Activated CD8-positive, alpha-beta memory T cell treated with anti-CD3 and anti-CD28 coated beads, Interleukin-2, amount 50 U/mL, for 1 hour (primary cell): ENCODE measurements around the gene MYO3B.
"Not testable (repeated sequence)": the region's sequence is repeated elsewhere in the genome, so short reads cannot be mapped to it uniquely, and the experiment has no call there.

Experiments used
- DNase-seq: peaks from one replicate; pipeline ENCODE4 v3.0.0-alpha.2; 2020; ENCODE audit errors: extremely low read depth

Gene MYO3B

GRCh38 chr2:170509452-170510193 lies 331.7 kb downstream of the MYO3B start:
- DNase-seq: no peak

DNA sequence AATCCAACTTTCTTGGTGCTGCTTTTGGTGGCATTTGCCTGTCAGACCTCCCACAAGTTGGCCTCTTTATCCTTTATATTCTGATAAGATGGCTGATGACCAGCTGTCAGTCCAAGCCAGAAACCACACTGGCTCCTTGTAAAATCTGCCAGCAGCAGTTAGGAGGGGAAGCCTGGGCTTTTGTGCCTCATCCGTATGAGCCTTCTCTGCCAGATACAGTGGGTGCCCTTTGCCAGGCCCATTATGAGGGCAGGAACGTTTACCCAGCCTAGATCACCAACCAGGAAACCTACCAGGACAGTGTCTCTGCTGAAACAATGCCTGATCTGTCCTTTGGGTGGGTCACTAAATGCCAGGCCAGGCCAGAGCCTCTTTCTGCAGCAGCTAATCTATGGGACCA lies 334.3 kb downstream of the MYO3B start:
- no peak for DNase-seq

DNA sequence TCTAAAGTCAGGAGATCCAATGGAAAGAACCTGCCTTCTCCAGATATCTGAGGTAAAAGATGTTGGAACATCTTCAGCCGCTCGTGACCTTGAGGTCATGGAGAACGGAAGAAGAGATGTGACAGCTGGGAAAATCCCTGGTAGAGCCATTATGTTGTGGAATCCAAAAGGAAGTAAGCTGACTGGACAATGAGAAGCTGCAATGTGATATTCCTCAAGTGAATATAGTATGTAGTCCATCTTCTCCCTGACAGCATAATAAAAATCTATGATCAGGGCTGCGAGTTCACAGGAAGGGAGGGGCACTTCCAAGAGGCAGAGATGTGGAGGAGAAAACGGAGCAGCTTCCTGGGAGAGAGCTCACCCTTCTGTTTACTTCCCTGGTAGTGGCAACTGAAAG lies 336.2 kb downstream of the MYO3B start:
- DNase-seq: no peak

GRCh38 chr2:170517538-170517937 lies 339.6 kb downstream of the MYO3B start:
- no peak for DNase-seq

GRCh38 chr2:170518911-170519310 lies 341.0 kb downstream of the MYO3B start:
- no peak for DNase-seq

DNA sequence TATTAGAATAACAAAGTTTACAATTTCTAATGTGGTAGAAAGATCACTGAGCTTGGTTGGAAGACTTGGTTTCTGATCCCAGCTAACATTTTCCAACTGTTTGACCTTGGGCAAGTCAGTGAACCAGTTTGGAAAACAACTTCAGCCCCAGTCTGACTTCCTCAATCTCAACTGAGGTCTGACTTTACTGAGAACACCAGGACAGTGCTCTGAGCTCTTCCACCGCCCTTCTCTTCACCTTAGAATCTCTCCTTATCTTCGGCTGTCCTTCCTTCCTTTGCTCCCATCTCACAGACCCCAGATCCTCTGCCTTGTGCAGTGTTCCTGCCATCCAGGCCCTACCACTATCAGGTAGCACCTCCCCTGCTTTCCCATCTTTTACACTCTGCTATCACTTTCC lies 343.4 kb downstream of the MYO3B start:
- no peak for DNase-seq

DNA sequence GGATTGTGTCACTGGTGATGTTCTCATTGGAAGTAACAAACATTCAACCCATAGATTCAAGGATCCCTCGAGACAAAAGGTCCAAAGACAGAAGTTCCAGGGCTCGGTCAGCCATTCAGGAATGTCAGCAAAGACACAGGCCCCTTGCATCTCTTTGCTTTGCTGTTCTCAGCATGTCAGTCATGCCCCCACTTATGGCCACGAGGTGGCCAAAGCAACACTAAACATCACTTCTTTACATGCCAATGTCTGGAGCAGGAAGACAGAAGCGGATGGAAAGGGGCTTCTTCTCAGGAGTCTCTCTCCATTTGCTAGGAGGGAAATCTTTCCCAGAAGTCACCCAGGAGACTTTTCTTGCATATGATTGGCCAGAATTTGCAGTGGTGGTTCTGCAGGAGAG lies 345.6 kb downstream of the MYO3B start:
- DNase-seq: no peak

DNA sequence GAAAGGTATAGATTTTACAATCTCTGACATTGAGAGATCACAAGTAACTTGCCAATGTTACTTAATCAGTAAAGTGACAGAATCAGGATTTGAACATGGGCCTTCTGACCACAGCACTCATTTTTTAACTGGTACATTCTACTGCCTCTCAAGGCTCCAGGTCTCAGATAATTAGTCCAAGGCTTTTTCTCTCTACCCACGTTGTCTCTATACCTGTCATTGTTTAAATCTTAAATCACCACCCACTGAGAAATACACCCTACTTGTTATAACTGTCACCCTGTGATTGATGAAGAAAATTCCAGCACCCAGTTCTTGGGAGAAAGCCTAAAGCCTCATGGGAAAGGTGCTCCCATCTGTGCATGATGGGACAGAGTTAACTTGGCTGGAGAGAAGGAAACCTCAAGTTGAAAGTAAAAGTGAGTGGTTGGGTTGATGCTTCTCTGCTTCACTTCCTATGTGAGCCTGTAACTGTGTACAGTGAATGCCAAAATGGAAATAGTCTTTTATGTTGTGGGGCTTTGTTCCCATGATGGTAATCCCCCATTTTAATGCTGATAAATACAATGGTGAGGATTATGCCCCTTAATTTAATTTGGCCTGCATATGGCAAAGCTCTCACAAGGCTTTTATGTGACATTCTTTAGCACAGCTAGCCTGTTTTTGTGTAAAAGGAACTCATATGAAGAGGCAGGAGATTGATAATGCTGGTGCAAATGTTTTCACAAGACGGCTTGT lies 347.1 kb downstream of the MYO3B start:
- DNase-seq: no peak

GRCh38 chr2:170525566-170525900 lies 347.6 kb downstream of the MYO3B start:
- DNase-seq: no peak

- DNase-seq: no peak
These were observed 352.4 kb downstream of the MYO3B start for GRCh38 chr2:170530284-170530745.

GRCh38 chr2:170530803-170531564 lies 353.0 kb downstream of the MYO3B start:
- DNase-seq: no peak

- no peak for DNase-seq
These were observed 353.9 kb downstream of the MYO3B start for GRCh38 chr2:170531876-170532275.

DNA sequence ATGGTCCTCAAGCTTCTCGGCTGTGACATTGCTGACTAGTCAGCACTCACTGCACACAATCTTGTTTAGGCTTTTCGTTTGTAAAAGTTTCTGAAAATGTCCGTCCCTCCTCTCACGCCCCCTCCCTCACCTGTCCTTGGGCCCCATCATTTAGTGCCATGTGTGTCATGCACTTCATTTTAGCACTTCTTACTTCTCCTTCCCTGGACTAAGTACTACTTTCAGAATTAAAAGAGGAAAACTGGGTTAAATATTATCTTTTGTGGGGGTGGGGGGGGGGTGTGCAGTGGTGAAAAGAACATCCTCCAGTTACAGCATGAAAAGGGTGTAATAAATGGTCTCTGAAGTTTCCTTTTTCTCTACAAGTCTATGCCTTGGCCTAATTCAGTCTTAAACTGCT lies 355.2 kb downstream of the MYO3B start:
- DNase-seq: no peak

DNA sequence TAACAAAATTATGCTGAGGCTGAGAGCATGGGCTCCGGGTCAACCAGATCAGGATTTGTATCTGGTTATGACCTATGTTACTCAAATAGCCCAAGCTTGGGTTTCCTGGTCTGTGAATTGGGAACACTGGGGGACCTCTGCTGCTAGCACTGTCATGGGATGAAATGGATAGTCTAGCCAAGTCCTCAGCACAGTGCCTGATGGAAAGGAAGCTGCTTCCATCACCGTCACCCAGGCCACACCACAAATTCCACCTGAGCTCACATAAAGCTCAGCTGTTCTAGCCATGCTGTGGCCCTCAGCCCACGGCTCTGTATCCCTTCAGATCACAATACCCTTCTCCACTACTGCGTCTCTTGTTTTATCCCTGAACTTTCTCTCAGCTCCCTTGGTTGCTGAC lies 357.6 kb downstream of the MYO3B start:
- no peak for DNase-seq

DNA sequence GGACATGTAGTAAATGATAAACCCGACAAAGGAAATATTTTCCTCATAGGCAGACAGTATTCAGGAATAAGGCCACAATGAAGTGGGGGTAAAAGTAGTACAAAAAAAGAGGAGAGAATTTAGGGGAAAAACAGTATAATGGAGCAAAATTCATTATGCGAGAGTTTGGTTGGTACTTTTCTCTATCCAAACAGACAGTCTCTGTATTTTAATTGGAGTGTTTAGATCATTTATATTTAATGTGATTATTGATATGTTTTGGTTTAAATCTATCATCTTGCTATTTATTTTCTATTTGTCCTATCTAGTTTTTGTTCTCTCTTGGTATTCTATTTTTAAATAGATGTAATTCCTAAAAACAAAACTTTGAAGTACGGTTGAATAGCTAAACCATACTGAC lies 366.9 kb downstream of the MYO3B start:
- DNase-seq: no peak

DNA sequence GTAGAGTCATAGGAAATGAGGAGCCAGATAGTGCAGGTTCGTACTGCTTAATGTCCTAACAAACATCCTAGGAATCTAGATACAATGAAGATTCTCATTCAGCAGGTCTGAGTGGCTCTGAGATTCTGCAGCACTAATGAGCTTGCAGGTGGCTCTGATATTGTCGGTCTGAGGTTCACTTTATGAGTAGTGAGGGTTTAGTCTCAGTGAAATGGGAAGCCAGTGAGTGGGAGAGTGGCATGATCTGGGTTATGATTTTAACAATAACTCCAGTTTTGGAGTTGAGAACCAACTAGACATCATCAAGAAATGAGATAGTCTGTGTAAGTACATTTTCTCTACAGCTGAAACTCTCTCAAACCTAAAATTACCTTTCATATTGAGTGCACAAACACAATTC lies 370.4 kb downstream of the MYO3B start:
- no peak for DNase-seq

DNA sequence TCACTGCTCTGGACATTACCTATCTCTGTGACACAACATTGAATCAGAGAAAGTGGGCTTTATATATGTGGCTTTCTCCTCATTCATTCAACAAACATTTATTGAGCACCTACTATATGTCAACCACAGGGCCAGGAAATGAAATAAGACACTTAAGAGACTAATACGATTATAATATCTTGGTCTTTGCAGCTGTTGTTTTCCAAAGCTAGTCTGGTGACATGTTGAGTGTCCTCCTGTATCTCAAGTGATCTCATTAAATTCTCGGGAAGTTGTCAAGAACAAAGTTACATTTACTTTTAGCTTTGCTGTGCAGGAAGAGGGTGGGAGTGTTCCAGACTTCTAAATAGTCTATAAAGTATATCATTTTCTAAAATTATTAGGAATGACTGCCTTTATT lies 372.6 kb downstream of the MYO3B start:
- DNase-seq: no peak

DNA sequence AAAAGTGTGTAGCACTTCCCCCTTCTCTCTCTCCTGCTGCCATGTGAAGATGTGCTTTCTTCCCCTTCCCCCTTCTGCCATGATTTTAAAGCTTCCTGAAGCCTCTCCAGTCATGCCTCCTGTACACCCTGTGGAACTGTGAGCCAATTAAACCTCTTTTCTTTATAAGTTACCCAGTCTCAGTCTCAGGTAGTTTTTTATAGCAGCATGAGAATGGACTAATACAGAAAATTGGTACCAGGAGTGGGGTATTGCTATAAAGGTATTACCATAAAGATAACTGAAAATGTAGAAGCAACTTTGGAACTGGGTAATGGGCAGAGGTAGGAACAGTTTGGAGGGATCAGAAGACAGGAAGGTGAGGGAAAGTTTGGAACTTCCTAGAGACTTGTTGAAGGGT lies 374.0 kb downstream of the MYO3B start:
- DNase-seq: not testable (repeated sequence)

- no peak for DNase-seq
These were observed 375.8 kb downstream of the MYO3B start for GRCh38 chr2:170553748-170554147.

DNA sequence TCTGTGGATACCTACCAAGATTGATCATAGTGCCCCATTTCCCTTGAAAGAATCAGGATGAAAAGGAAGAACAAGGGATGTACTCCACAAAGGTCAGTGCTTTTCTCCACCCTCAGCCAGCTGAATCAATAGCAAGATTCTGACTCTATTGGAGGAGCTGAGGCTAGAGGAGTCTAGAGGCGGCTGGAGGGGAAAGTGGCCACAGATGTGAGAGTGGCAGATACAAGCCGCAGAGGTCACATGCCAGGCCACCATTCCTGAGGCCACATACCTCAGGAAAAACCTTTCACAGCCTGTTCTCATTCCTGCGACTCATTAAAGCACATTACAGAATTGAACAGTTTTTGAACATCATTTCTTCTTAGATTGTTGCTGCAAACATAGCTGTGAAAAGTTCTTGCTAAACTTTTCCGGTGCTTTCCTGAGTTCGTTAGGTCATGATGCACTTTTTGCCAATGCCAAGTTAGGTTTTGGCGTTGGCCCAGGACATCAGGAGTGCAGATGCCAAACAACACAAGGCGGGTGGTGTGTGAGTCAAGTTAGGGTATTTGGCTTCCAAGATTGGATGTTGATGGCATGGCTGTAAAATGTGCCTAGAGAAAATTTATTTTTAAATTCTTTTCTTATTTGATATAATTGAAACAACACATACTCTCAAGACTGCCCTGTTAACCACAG lies 376.5 kb downstream of the MYO3B start:
- DNase-seq: no peak

GRCh38 chr2:170562928-170563327 lies 385.0 kb downstream of the MYO3B start:
- no peak for DNase-seq

DNA sequence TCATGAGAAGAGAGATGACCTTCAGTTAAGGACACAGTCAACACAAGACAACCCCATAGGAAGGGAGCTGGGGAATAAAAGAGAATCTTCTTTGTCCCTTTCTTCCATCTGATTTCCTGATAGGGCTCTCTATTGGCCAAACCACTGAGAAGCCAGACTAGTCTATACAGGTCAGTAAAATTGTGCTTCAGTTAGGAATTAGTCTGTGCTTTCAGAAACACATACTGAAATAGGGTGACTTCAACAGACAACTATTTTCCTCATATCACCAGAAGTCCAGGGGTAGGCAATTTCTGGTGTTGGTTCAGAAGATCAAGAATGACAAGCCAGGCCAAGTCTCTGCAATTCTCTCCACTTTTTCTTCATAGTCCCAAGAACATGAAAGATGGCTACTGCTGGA lies 385.5 kb downstream of the MYO3B start:
- DNase-seq: no peak
